ENCODE data around the gene LHFPL2.

Gene LHFPL2

DNA sequence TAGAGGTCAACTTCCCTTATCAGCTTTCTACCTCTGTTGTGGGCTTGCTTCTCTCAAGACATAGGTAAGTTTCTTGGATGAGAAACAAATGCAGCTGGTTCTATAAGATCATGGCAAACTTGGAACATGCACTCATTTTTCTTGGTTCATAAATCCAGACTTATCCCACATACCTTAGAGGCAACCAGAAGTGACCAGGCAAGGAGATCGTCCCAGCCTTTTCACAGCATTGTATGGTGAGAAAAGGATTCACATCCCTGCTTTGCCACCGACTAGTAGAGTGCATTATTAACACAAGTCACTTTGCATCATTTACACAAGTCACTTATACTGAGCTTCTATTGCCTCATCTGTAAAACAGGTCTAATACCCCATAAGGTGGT lies 35.4 kb downstream of the LHFPL2 start:
- DNase-seq: no peak

- no peak for DNase-seq
These were observed 36.1 kb downstream of the LHFPL2 start for GRCh38 chr5:78612227-78613150.

GRCh38 chr5:78611126-78611605 lies 37.4 kb downstream of the LHFPL2 start:
- DNase-seq: no peak

DNA sequence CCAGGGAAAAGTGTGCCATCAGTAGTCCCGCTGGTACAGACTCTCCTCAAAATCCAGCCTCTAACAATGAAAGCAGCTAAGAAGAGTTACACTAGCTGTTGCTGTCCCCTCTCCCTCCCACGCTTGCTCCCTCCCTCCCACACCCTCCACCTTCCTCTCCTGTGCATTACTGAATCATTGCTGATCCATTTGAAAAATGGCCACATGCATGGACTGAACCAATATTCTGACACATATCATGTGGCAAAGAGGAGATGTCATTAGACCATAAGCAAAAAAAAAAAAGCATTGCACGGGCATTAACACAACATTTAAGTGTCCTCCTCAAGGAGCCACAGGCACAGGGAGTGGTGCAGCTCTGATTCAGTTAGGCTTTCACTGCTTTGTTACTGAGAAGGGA lies 37.9 kb downstream of the LHFPL2 start:
- DNase-seq: no peak

DNA sequence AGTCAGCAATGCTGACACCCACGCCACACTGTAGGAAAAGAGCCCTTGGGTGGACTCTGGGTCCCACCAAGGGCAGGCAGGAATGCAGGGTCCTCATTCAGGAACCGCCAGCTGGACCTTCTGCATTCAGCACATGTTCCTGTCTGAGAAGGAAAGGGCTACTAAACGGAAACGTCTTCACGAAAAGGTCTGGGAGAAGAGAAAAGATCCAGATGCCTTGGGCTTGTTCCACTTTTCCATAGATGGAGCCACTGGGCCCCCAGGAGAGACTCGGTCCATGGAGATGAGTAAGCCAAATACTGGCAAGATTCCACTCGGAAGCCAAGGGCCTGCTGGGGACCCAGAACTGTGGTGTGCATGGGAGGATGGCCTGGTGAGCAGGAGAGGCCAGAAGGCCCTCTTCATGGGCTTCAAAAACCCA lies 38.4 kb downstream of the LHFPL2 start:
- no peak for DNase-seq

- DNase-seq: no peak
These were observed 40.7 kb downstream of the LHFPL2 start for GRCh38 chr5:78607864-78608263.

DNA sequence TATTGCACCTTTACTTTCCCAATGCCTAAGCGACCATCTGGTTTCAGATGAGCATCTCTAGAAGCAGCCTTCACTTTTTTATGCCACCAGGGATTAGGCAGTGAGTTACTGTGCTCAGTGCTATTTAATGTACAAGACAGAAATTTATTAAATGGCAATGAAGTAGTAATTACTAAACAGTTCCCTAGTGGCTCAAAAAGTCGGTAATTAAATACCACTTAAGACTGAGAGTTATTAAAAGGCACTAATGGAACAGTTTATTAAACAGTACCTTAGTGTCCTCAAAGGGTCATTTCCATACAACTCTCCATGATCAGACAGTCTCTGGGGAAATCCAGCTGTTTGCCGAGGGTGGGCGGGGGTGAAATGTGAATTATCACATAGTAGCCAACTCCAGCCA lies 42.3 kb downstream of the LHFPL2 start:
- no peak for DNase-seq

DNA sequence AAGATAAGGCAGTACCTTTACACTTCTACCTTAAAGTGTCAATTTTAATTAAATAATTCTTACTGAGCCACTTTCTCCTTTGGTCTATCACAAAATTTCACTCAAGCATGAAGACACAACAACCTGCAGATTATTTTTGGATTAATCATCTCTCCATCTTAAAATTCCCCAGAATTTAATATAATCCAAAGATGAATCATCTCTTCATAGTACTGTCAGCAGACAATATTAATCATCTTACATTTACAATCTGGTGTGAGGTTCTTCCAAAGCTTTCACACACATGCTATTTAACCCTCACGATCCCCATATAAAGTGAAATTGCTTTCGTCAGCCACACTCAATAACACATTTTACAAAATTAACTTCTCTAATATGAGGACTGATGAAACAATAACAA lies 43.0 kb downstream of the LHFPL2 start:
- no peak for DNase-seq

DNA sequence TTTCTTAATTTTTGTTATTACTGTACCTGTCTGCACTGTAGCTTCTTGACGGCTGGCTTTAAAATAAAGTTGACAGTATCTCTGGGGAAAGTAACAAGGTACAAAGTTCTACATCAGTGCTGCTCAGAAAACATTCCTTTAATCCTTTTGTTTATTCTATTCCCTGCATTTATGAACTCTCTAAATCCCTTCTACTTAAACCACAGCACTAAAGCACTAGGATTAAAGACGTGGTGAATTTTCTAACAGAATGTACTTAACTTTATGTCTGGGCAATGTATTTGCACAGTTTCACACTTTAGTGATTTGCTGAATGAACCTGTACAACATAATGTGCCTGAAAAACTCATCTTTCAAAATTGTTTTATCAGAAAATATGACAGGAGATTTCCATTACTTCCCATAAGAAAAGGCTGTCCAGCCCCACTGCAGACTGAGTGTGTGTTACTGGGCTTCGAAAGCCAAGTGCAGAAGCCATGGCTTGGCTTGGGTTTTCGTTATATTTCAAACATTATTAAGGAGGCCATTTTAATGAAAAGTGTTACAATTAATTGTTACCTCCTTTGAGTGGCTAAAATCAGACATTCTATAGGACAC lies 43.8 kb downstream of the LHFPL2 start:
- no peak for DNase-seq

DNA sequence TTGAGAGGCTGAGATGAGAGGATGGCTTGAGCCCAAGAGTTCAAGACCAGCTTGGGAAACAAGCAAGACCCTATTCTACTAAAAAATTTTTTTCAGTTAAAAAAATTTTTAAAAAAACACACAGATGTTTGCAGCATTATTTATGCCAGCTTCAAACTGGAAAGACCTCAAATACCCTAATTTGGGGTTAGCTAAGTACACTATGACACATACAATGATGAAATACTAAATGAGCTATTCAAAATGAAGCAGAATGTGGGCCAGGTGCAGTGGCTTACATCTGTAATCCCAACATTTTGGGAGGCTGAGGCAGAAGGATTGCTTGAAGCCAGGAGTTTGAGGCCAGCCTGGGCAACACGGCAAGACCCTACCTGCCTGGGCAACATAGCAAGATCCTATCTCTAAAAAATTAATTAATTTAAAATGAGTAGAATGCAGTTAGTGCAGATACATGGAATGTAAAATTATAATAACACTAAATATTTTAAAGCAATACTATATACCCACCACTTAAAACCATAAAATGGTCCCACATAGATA lies 44.9 kb downstream of the LHFPL2 start:
- DNase-seq: no peak

GRCh38 chr5:78602400-78602799 lies 46.2 kb downstream of the LHFPL2 start:
- DNase-seq: no peak

- DNase-seq: no peak
These were observed 46.8 kb downstream of the LHFPL2 start for GRCh38 chr5:78601559-78602314.

DNA sequence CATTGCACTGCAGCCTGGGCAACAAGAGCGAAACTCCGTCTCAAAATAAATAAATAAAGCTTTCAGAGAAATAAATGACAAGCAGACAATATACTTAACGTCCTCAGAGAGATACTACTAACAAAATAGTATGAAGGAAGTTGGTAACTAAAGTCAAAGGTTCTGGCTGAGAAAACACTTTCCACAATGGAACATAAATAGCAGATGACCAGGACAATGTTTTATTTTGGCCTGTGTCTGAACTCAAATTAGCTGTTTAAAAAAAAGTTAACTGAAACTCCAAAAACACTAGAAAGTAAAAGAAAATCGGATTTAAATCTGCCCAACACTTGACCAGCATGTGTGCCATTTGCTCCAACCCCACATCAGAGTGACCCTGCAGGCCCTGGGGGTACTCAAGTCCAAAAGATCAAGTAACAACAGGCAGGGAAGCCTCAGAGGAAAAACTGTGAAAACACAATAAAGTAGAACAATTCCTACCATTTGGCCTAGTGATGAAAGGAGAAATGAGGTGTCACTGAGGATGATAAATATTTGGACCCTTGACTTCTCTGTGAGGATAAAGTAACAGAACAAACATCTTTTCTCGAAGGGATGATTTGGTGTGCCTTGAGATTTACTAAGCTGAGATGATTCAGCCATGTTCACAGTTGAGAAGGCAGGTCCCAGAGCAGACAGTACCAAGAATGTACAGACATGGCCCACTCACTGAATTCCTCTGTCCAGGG lies 47.7 kb downstream of the LHFPL2 start:
- no peak for DNase-seq

DNA sequence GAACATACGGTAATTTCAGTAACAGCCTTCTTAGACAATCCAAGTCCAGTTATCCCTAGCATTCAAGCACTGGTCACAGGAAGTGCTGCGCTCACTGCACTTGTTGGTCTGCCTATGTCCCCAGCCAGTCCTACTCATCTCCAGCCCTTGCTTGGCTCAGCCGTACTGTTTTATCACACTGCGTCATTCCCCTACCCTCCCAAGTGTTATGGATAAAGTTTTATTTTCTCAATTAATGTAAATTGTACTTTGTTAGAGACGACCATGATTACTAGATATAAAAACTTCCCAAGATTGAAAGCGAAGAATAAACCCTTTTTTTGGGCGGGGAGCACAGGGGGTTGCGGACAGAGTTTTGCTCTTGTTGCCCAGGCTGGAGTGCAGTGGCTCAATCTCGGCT lies 49.6 kb downstream of the LHFPL2 start:
- no peak for DNase-seq

- no peak for DNase-seq
These were observed 50.6 kb downstream of the LHFPL2 start for GRCh38 chr5:78597974-78598371.

DNA sequence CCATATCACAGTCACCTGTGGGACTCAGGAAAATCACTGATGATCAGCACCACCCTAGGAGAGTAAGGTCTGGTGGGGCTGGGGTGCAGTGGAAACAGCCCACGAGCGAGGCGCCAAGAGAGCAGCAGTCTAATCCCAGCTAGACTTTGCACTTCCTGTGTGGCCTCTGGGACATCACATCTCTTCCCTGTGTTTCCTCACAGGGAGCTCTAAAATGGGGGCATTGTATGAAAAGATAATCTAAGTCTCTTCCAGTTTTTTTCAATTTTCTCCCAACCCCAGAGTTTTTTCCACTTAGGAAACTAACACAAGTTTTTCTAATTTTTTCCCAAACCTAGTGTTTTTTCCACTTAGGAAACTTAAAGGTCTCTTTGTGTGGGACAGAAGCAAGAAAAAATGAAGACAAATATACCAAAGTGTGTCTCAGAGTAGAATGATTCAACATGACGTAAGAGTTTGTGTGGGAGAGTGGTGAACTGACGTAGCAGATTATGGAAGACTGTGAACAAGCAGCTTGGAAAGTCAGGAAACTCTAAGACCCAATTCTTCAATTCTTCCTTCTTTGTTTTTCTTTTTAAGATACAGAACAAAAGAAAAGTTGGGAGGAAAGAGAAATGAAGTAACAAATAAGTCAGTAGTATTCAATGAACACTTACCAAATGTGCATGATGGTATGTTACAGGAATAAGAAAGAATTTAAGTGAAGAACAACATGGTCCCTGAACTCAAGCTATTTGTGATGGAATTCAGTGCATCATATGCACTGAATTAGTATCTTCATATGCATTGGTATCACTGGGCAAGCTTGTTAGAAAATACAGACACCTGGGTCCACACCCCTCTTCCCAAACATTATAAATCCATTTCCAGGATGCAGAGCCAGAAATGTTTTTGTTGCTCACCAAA lies 51.3 kb downstream of the LHFPL2 start:
- no peak for DNase-seq

DNA sequence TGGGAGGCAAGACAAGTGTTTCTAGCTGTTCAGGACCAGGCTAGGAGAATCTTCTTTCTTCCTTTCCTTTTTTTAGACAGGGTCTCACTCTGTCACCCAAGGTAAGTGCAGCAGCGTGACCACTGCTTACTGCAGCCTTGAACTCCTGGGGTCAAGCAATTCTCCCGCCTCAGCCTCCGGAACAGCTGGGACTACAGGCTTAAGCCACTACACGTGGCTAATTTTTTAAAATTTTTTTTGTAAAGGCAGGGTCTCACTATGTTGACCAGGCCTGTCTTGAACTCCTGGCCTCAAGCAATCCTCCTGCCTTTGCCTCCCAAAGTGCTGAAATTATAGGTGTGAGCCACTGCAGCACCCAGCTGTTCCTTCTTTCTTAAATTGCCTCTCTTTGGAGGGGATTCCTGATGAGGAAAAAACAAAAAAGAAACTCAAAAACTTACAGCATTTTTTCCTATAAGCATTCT lies 53.1 kb downstream of the LHFPL2 start:
- DNase-seq: no peak

GRCh38 chr5:78594610-78595457 lies 53.7 kb downstream of the LHFPL2 start:
- DNase-seq: no peak

DNA sequence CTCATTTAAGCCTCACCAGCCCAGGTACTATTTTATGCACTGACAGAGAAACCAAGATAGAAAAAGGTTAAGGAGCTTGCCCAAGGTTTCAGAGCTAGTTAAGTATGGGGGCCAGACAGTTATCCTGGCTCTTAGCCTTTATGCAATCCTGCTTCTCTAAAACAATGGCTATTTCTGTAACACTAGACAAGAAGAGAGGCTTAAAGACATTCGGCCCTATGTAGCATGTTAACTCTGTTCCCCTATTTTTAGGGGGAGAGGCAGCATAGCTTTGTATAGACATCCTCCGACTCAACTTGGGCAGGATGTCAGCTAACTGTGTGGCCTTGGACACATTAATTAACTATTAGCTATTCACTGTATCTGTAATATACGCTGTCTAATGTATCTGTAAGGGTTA lies 54.6 kb downstream of the LHFPL2 start:
- no peak for DNase-seq

DNA sequence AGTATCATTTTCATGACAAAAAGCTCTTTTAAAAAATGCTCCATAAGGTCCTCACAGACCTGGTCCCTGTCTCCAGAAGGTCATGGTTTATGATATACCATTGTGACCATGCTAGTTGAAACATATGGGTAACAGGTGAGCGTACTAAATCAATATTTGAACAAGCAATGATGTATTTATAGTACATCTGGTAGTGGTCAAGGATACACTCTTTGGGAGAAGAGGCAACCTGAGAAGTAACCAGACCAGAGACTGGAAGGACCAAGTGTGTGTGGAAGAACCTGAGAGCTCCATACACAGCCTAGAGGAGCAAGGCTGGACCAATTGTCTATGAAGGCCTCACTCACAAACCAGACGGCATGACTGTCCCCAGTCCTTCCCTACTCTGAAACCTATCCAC lies 55.1 kb downstream of the LHFPL2 start:
- no peak for DNase-seq
